DND-41 (cell line): Measurements from ENCODE around the gene CLASP1.

Experiments
- ATAC-seq: fragments of 200-7000 bp; cut with Tn5 transposase; 3 replicates; pipeline ENCODE4 v1.9.1; 2021; ENCODE audit warnings: low read depth; ENCODE audit not compliant: insufficient read depth
- DNase-seq: peaks from one replicate; pipeline ENCODE4 v3.0.0-alpha.2; 2020
- H2AFZ ChIP-seq: 2 replicates; pipeline ENCODE4 v1.6.0; 2012; ENCODE audit warnings: low read depth, low read length
- H3K27ac ChIP-seq: 2 replicates; pipeline ENCODE4 v1.5.1; 2012; ENCODE audit warnings: low read length, inconsistent platforms
- H3K27me3 ChIP-seq: fragments of 200-600 bp; sonication (generic); 2 replicates; pipeline ENCODE4 v1.6.0; 2012; ENCODE audit warnings: low read length, mild to moderate bottlenecking, inconsistent platforms; ENCODE audit not compliant: insufficient read depth, poor library complexity
- H3K36me3 ChIP-seq: 2 replicates; pipeline ENCODE4 v1.5.1; 2012; ENCODE audit warnings: low read length, inconsistent platforms; ENCODE audit not compliant: insufficient read depth
- H3K4me1 ChIP-seq: 2 replicates; pipeline ENCODE4 v1.5.1; 2012; ENCODE audit warnings: mild to moderate bottlenecking, low read length; ENCODE audit not compliant: insufficient read depth
- H3K4me2 ChIP-seq: 2 replicates; pipeline ENCODE4 v1.6.0; 2012; ENCODE audit warnings: mild to moderate bottlenecking, moderate library complexity, low read length, inconsistent platforms; ENCODE audit not compliant: insufficient read depth
- H3K4me3 ChIP-seq, 2 experiments: fragments of 200-600 bp in 1 of 2; shearing (Covaris generic) in 1 of 2; 2 replicates each; pipeline ENCODE4 v1.5.1; 2012 to 2016; ENCODE audit warnings: inconsistent platforms in 2 of 2, low read length in 2 of 2, mild to moderate bottlenecking in 2 of 2, low read depth in 1 of 2, moderate library complexity in 1 of 2
- H3K79me2 ChIP-seq: 2 replicates; pipeline ENCODE4 v1.6.0; 2012; ENCODE audit warnings: low read length, inconsistent platforms; ENCODE audit not compliant: insufficient read depth
- H3K9ac ChIP-seq: 2 replicates; pipeline ENCODE4 v1.6.0; 2012; ENCODE audit warnings: low read depth, mild to moderate bottlenecking, inconsistent platforms, low read length, moderate library complexity
- H3K9me3 ChIP-seq: 2 replicates; pipeline ENCODE4 v1.5.1; 2012; ENCODE audit warnings: low read length, moderate library complexity, mild to moderate bottlenecking, inconsistent platforms; ENCODE audit not compliant: insufficient read depth, severe bottlenecking
- H4K20me1 ChIP-seq: 2 replicates; pipeline ENCODE4 v1.6.0; 2012; ENCODE audit warnings: low read length; ENCODE audit not compliant: insufficient read depth
- CTCF ChIP-seq: IDR thresholded peaks from 2 replicates; pipeline ENCODE4 v1.5.1; 2012; ENCODE audit warnings: borderline replicate concordance, low read length, moderate library complexity, mild to moderate bottlenecking; ENCODE audit not compliant: poor library complexity, severe bottlenecking; ENCODE audit errors: extremely low read depth
- EZH2 ChIP-seq: IDR thresholded peaks from 3 replicates; pipeline ENCODE4 v1.6.1; 2012; ENCODE audit warnings: borderline replicate concordance, low read depth, mild to moderate bottlenecking, moderate library complexity, low read length, inconsistent platforms; ENCODE audit not compliant: severe bottlenecking

CLASP1 gene

GRCh38 chr2:121309323-121309722 is 339.9 kb downstream of the CLASP1 start:
- Histone ChIP-seq H3K27me3 (peaks cover 6% of the 10 kb centered on the region), H3K9me3 (no peaks in the 10 kb centered on the region), H3K9ac (no peak overlapping the region), H3K36me3 (no peaks in the 10 kb centered on the region), H2AFZ (no peak overlapping the region), H3K79me2 (no peaks in the 10 kb centered on the region), H3K4me1 (no peaks in the 10 kb centered on the region), H3K4me2 (no peak overlapping the region), H3K27ac (no peak overlapping the region), H4K20me1 (no peaks in the 10 kb centered on the region), H3K4me3 (no peak overlapping the region)
- ATAC-seq (no peak), DNase-seq (no peak)
- TF ChIP-seq EZH2, result no peak
- TF ChIP-seq CTCF, result no peak

GRCh38 chr2:121307048-121307447 is 342.2 kb downstream of the CLASP1 start:
- Histone ChIP-seq H3K27me3 (peaks cover 6% of the 10 kb centered on the region), H3K9me3 (no peaks in the 10 kb centered on the region), H3K79me2 (no peaks in the 10 kb centered on the region), H3K4me2 (no peak overlapping the region), H3K9ac (no peak overlapping the region), H4K20me1 (no peaks in the 10 kb centered on the region), H3K4me1 (no peaks in the 10 kb centered on the region), H3K4me3 (no peak overlapping the region), H2AFZ (no peak overlapping the region), H3K36me3 (no peaks in the 10 kb centered on the region), H3K27ac (no peak overlapping the region)
- TF ChIP-seq EZH2 (no peak), CTCF (no peak)
- ATAC-seq (no peak), DNase-seq (no peak)

- ATAC-seq (no peak), DNase-seq (no peak)
- TF ChIP-seq EZH2, result no peak
- TF ChIP-seq CTCF, result no peak
- no peak overlapping the region for H3K9ac ChIP-seq
- peaks cover 6% of the 10 kb centered on the region for H3K27me3 ChIP-seq
- no peak overlapping the region for H3K4me2 ChIP-seq
- H3K36me3 ChIP-seq, result no peaks in the 10 kb centered on the region
- H4K20me1 ChIP-seq, result no peaks in the 10 kb centered on the region
- H2AFZ ChIP-seq, result no peak overlapping the region
- no peaks in the 10 kb centered on the region for H3K9me3 ChIP-seq
- no peaks in the 10 kb centered on the region for H3K4me1 ChIP-seq
- H3K4me3 ChIP-seq, result no peak overlapping the region
- no peaks in the 10 kb centered on the region for H3K79me2 ChIP-seq
- H3K27ac ChIP-seq, result no peak overlapping the region
Observed at GRCh38 chr2:121304941-121305340, 344.3 kb downstream of the CLASP1 start.
